AG10803 (cell line): ENCODE data around the gene ST6GALNAC3.

Experiments used
- DNase-seq: peaks from one replicate; pipeline ENCODE4 v3.0.0; 2010; ENCODE audit warnings: low read depth
- H3K4me3 ChIP-seq: 2 replicates; pipeline ENCODE4 v1.5.1; 2011; ENCODE audit warnings: mild to moderate bottlenecking, low read length, control low read depth
- TF ChIP-seq, protein P1 (sequence below): conservative IDR thresholded peaks from 2 replicates; pipeline ENCODE4 v1.5.1; 2011; ENCODE audit warnings: mild to moderate bottlenecking, low read length, control low read depth, inconsistent platforms

Gene ST6GALNAC3

DNA sequence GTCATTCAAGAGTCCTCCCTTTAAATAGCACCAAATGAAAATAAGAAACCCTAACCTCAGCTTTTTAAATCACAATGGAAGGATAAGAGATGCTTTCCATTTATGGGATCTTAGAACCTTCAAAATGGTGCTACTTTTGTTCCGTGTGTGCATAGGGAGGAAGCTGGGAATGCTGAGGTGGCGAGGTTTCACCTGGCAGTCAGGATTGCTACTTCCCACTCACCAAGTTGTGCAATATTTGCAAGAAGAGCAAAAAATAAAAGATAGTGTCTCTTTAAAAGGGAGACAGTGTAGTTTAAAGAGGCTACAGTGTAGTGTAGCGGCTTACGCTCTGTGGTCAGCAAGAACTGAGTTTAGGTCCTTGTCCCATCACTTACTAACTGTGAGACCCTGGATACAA is 400.4 kb downstream of the ST6GALNAC3 start:
- no peak overlapping the region for H3K4me3 ChIP-seq
- TF ChIP-seq, protein P1, sequence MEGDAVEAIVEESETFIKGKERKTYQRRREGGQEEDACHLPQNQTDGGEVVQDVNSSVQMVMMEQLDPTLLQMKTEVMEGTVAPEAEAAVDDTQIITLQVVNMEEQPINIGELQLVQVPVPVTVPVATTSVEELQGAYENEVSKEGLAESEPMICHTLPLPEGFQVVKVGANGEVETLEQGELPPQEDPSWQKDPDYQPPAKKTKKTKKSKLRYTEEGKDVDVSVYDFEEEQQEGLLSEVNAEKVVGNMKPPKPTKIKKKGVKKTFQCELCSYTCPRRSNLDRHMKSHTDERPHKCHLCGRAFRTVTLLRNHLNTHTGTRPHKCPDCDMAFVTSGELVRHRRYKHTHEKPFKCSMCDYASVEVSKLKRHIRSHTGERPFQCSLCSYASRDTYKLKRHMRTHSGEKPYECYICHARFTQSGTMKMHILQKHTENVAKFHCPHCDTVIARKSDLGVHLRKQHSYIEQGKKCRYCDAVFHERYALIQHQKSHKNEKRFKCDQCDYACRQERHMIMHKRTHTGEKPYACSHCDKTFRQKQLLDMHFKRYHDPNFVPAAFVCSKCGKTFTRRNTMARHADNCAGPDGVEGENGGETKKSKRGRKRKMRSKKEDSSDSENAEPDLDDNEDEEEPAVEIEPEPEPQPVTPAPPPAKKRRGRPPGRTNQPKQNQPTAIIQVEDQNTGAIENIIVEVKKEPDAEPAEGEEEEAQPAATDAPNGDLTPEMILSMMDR: no peak
- DNase-seq: no peak

DNA sequence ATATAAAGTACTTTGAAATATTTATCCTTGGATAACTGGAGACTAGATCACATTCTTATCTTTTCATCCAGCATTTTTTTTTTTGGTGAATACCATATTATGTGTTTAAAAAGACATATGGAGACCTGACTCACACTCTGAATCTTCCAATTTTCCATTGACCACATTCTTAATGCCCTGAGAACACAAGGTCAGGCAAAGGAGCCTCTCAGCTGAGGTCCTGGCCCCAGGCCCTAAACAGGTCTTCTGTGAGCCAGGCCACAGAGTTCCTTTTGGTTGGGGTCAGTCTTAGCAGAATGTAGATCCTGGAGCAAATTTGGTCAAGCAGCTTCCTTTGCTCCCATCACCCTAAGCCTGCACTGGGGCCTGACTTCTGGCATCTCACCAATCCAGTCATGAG is 402.6 kb downstream of the ST6GALNAC3 start:
- no peak overlapping the region for H3K4me3 ChIP-seq
- TF ChIP-seq, protein P1: no peak
- DNase-seq: no peak

DNA sequence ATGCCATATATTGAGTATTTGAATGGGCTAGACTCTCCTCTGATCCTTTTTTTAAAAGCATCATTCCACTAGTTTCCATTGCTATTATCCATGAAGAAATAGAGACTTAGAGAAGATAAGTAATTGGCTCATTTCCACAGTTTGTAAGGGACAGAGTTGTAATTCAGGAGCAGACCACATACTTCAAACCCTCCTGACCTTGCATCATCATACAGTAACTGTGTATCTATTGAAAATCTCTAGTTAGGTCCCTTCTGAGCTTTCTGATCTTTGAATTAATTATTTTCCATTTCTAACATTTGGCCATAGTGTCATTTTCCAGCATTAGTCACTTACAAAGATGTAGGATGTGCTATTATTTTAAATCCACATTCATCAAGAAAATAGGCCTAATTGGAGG is 406.3 kb downstream of the ST6GALNAC3 start:
- TF ChIP-seq, protein P1: no peak
- DNase-seq: no peak
- H3K4me3 ChIP-seq: no peak overlapping the region

DNA sequence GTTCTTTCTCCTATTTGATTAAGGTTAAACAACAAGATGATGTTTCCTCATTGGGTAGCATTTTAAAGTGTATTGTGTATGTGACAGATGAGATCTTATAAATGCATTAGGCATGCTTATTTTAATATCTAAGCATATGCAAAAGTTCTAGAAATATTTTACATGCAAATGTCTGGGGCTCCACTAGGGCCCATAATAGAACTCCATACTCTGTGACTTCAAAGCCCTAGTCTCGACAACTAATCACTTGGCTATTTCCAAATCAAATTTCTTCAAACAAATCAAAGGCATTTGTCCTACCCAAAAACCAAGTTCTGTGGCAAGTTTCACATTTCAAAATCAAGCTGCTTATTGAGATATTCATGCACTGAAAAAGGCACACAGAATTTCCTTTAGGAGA is 407.1 kb downstream of the ST6GALNAC3 start:
- H3K4me3 ChIP-seq: no peak overlapping the region
- TF ChIP-seq, protein P1: no peak
- DNase-seq: no peak

DNA sequence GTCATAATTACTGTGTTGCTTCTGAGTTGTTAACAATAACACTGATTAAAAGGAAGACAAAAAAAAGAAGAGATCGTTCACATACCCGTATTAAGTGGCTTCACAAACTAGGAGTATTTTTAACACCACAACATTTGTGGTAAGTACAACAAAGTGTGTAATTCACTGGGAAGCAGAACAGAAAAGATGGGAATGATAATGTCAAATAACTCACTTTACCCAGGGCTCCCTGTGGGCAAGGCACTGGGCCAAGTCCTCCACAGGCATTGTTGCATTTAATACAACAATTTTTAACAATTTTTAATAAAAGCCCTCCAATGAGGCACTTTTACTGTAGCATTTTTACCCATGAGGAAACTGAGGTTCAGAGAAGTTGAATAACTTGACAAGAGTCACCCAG is 407.7 kb downstream of the ST6GALNAC3 start:
- no peak for DNase-seq
- TF ChIP-seq, protein P1: no peak
- H3K4me3 ChIP-seq: no peak overlapping the region

DNA sequence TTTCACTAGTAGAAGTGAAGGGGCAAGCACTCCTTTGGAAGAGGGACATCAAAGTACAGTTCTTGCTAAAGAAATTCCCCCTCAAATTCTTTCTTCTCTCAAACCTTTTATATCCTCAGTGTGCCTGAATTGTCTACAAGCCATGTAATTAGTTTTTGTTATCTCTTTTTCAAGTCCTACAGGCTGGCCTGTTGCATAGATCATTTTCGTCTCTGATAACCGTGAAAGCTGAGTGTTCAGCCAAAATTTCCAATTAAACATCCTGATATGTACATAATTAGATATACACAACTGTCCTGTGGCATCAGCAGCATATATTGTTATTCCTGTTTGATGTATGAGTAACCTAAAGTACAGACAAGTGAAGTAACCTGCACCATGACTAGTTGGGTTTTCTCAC is 417.2 kb downstream of the ST6GALNAC3 start:
- no peak for DNase-seq
- no peak overlapping the region for H3K4me3 ChIP-seq
- TF ChIP-seq, protein P1: no peak

DNA sequence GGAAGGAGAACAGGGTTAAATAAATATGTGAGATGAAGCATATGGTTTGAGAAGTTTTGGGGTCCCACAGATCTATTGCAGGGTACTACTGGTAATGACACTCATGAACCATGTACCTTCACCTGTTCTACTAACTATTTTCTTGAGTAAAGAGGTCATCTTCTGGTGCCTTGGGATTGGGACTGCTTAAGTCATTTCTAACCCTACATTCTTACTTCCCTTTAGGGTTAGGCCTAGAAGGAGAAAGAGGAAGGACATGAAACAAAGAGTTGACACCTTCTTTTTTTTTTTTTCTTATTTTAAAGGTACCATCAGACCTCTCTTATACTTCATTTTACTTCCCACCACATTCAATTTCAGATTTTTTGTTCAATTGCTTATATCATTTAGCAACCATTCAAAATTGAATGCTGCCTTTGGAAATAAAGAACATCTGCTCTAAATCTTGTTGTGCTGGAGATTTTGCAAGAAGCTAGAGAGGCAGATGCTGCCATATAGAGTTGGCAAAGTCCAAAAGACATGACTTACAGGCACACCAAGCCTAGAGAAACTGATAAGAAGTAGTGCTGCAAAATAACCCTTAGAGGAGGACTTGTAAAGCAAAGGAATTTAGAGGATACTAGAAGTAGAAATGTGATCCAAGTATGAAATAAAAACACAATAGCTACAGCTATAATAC is 418.3 kb downstream of the ST6GALNAC3 start:
- TF ChIP-seq, protein P1: no peak
- no peak for DNase-seq
- H3K4me3 ChIP-seq: no peak overlapping the region
